Amniotic stem cell (primary cell): ENCODE measurements around the gene NUDCD2.
"Not testable (repeated sequence)": the region's sequence is repeated elsewhere in the genome, so short reads cannot be mapped to it uniquely, and the experiment has no call there.

Source experiments
- DNase-seq: peaks from one replicate; lab custom pipeline; 2025; lab: John Stamatoyannopoulos, UW

The NUDCD2 gene

GRCh38 chr5:163467682-163468081 is 7.8 kb upstream of the NUDCD2 start:
- DNase-seq: no peak

DNA sequence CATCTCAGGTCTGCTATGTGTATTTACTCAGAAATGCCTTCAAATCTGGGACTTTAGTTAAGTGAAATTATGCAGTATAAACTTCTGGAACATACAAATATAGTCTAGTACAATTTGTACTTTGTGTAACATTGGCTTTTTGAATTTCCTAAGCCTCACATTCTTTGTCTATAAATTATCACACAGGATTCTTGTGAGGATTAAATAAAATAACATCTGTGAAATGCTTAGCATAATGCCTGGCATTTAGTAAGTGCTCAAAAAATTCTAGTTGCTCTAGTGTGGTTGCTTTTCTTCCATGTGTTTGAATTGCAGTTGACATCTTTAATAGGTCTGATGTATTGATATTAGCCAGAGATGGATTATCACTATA is 3.1 kb upstream of the NUDCD2 start:
- DNase-seq: no peak

DNA sequence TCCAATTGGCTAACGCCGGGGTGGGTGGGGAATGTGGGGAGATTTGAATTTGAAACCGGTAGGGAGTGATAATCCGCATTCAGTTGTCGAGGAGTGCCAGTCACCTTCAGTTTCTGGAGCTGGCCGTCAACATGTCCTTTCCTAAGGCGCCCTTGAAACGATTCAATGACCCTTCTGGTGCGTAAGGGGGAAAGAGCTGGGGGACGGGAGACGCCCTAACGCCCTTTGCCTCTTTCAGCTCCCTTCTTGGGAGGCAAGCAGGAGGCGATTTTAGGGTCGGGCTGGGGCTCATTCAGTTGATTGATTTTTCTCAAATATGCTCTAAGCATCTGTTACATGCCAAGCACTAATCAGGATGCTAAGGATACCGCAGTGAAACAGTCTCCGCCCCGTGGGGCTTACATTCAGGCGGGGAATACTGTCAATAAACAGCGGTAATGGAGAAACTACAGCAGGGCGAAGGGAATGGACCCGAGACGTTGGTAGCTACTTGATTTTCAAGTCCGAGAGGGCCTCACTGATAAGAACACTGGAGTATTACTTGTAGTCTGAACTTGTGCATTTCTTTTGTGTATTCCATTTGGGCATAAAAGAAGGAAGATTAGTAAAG is 765 bp upstream of the NUDCD2 start, which contains the start of gene HMMR:
HMMR (plus strand) TSS at position 71 of the 610 bp plus-strand sequence; CDS start at position 132, 61 bp downstream.
- no peak for DNase-seq

DNA sequence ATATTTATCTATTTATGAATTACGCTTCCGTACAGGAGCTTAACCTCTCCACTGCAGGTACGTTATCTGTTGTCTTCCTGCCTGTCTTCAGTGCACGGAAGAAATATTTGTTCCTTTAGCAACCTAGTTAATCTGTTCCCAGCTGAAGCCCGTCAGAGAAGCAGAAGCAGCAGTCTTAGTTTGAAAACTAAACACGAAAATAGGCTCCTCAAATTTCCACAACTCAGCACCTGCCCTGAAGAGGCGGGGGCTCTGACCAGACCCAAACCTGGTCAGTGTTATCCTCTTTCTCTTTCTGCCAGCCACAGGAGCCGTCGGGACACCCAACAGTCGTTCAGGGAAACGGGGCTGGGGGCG is 462 bp downstream of the NUDCD2 start:
- DNase-seq: no peak

DNA sequence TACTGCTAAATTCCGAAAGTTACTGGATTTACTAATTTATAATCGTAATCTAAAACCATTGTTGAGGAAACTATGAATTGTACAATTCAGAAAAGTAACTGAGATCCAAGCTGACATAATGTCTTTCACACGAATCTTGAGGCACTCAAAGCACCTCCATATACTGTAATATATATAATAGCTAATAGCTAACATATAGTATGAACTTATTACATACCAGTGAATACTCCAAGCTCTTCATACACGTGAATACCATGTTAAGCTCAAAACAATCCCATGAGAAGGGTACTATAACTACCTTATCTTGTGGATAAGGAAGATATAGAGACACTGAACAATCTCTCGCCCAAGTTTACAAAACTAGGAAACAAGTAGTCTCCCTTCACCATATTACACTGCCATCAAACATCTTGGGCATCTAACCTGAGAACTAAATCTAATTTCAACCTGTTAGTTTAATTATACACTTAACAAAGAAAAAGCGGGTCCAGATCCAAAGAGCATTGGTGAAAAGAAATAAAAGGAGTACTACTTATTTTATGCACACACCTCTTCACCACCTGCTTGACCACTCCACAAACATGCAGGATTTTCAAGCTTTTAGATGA is 1.0 kb downstream of the NUDCD2 start:
- DNase-seq: no peak

GRCh38 chr5:163456840-163457239 is 3.1 kb downstream of the NUDCD2 start:
- no peak for DNase-seq

DNA sequence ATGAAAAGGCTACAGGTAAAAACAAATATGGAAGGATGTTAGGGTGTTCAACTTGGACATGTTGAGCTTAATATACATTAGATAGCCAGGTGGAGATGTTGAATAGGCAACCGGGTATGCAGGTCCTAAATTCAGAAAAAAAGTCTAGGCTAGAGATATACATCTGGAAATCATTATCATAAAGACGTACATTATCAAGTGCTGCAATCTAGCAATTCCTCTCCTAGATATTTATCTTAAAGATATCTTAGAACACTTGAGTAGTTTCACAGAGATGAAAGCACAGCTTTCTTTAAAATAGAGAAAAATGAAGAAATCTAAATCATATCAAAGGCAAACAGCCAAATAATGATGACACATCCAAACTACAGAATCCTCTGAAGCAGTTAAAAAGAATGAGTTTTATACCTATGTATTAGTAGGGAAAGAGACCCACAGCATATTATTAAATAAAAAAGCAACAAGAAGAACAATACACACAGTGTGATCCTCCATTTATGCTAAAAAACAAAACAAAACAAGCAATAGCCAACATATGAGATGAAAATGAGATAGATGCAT is 3.8 kb downstream of the NUDCD2 start:
- DNase-seq: no peak

GRCh38 chr5:163455406-163455805 is 4.5 kb downstream of the NUDCD2 start:
- not testable (repeated sequence) for DNase-seq

GRCh38 chr5:163453705-163454104 is 6.2 kb downstream of the NUDCD2 start:
- no peak for DNase-seq

DNA sequence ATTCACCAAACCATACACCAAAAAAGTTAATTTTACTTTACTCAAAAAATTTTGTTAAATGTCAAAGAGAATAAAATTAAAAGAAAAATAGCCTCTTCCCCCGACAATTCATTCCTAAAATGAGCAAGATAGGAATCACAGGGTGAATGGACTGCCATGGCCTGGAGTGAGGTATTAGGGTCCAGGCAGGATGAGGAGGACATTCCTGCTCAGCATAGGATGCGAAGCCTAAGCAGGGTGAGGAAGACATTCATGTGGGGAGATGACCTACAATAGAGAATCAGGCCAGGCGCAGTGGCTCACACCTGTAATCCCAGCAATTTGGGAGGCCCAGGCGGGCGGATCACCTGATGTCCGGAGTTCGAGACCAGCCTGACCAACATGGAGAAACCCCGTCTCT is 8.4 kb downstream of the NUDCD2 start:
- DNase-seq: no peak

GRCh38 chr5:163448491-163448890 is 11.4 kb downstream of the NUDCD2 start:
- DNase-seq: no peak

GRCh38 chr5:163447875-163448274 is 12.0 kb downstream of the NUDCD2 start:
- DNase-seq: no peak

DNA sequence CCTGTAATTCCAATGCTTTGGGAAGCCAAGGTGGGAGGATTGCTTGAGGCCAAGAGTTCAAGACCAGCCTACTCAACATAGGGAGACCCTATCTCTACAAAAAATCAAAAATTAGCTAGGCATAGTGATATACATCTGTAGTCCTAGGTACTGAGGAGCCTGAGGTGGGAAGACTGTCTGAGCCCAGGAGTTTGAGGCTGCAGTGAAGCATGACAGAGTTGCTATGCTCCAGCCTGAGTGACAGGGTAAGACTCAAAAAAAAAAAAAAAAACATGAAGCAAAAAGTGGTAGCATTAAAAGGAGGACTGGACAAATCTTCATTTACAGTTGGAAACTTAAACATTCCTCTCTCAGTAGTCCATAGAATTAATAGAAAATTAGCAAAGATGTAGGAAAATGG is 12.7 kb downstream of the NUDCD2 start:
- DNase-seq: no peak

DNA sequence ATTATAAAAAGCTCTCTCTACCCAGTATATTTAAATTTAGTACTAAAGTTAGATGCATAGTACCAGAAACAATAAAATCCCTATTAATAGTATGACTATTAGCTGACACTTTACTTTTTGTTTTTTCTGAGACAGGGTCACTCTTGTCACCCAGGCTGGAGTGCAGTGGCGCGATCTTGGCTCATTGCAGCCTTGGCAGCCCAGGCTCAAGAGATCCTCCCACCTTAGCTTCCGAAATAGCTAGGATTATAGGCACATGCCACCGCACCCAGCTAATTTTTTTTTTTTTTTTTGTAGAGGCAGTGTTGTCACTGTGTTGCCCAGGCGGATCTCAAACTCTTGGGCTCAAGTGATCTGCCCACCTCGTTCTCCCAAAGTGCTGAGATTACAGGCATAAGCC is 14.6 kb downstream of the NUDCD2 start:
- no peak for DNase-seq

GRCh38 chr5:163444526-163444925 is 15.4 kb downstream of the NUDCD2 start:
- no peak for DNase-seq

- no peak for DNase-seq
Observed at GRCh38 chr5:163440954-163441353, 18.9 kb downstream of the NUDCD2 start.

GRCh38 chr5:163439092-163439425 is 20.8 kb downstream of the NUDCD2 start:
- DNase-seq: no peak

DNA sequence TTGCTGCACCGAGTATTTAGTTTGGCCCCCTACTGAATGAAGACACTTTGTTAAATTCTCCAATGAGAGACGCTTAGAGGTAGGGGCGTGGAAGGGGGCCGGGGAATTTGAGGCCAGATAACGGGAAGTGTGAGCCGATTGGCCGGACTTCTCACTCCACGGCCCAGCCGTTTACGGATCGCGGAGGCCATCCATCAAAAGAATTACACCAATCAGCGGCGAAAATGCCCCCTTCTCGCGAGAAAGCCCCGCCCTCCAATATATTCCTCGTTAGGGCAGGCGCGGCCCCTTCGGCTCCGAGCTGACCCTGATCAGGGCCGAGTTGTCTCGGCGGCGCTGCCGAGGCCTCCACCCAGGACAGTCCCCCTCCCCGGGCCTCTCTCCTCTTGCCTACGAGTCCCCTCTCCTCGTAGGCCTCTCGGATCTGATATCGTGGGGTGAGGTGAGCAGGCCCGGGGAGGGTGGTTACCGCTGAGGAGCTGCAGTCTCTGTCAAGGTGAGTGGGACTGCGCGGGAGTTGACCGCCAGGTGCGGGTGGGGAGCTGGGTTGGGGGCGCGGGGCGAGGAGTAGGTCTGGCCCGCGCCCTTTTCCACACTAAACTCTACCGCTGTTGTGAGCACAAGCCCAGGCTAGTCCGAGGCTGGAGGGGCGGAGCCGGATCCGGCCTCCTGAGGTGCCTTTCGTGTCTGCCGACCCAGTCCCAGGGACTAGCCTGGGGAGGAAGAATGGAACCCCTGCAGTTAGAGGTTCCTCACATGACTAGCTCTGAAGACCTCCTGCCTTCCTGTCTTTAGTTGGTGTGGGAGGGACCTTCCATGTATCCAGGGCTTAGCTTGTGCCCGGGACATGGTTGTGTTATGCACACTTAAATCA is 22.4 kb downstream of the NUDCD2 start, which contains the start of gene CCNG1:
CCNG1 (plus strand) TSS at position 287 of the 874 bp plus-strand sequence. CDS start 1,662 bp downstream, outside the sequence.
- peak; percentile 95 for DNase-seq

DNA sequence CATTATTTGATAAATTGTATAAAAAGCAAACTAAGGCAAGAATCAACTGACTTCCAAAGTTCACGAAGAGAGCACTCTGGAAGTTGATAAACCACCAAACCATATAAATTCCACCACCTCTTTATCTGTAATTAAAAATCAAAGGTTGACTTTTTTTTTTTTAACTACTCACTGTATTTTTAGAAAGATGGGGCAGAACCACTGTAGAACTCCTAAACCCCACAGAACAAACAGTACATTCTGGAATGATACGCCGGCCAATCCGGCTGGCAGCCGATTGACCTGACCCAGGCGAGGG is 22.9 kb downstream of the NUDCD2 start:
- no peak for DNase-seq

GRCh38 chr5:163436515-163436914 is 23.4 kb downstream of the NUDCD2 start:
- no peak for DNase-seq

GRCh38 chr5:163434401-163434866 is 25.5 kb downstream of the NUDCD2 start:
- DNase-seq: no peak

DNA sequence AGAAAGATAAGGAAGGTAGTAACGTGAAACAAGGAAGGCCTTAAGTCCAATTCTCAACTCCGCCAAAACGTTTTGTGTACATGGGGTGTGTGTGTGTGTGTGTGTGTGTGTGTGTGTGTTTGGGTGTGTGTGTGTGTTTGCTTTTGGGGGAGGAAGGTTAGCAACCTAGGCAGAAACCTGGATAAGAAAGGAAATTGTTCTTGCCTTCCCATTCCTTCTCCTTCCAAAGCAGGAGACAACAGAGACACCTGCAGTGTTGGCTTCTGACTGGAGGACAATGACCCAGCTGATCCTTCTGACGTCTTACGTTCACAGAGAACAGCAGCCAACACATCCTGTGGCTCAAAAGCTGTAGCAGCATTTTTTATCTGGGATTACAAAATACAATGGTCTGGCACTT is 26.6 kb downstream of the NUDCD2 start:
- no peak for DNase-seq

DNA sequence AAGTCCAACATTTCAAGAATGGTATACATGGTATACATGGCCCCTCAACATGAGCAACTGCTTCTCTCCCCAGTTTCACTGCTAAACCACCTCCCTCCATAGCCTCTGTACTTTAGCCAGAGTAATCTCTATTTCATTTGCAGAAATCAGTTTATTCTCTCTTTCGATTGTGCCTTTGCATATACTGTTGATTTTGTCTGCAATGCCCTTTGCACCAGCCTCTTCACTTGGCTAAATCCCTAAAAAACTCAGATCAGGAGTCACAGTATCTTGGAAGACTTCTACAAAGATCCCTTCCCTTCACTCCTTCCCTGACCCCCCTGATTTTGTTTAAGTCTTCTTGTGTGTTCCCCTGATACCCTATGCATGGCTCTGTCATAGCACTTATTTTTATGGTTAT is 27.4 kb downstream of the NUDCD2 start:
- DNase-seq: no peak
